Stimulated activated CD8-positive, alpha-beta memory T cell treated with anti-CD3 and anti-CD28 coated beads, Interleukin-12 subunit alpha, Interleukin-12 subunit beta, amount 100 ng/mL, for 1 hour (primary cell): Measurements from ENCODE around the gene SYCP2L.
"Not testable (repeated sequence)": the region's sequence is repeated elsewhere in the genome, so short reads cannot be mapped to it uniquely, and the experiment has no call there.

Experiments
- DNase-seq: peaks from one replicate; pipeline ENCODE4 v3.0.0-alpha.2; 2020; ENCODE audit warnings: low read depth

Gene SYCP2L

GRCh38 chr6:10957414-10957886 is 70.6 kb downstream of the SYCP2L start:
- no peak for DNase-seq

GRCh38 chr6:10960171-10960570 is 73.3 kb downstream of the SYCP2L start:
- no peak for DNase-seq

GRCh38 chr6:10961837-10962236 is 75.0 kb downstream of the SYCP2L start:
- DNase-seq, result no peak

- no peak for DNase-seq
These were observed 75.8 kb downstream of the SYCP2L start for GRCh38 chr6:10962673-10963072.

- no peak for DNase-seq
These were observed 76.3 kb downstream of the SYCP2L start for GRCh38 chr6:10963113-10963512.

GRCh38 chr6:10964684-10965083 is 77.8 kb downstream of the SYCP2L start:
- DNase-seq, result no peak

GRCh38 chr6:10968776-10969175 is 81.9 kb downstream of the SYCP2L start:
- DNase-seq, result no peak

- no peak for DNase-seq
These were observed 83.9 kb downstream of the SYCP2L start for GRCh38 chr6:10970731-10971130.

GRCh38 chr6:10972196-10972595 is 85.3 kb downstream of the SYCP2L start:
- no peak for DNase-seq

- DNase-seq, result no peak
These were observed 89.7 kb downstream of the SYCP2L start for GRCh38 chr6:10976571-10976970.

- DNase-seq, result no peak
These were observed 90.5 kb downstream of the SYCP2L start for GRCh38 chr6:10977231-10977968.

GRCh38 chr6:10979603-10980002 is 92.8 kb downstream of the SYCP2L start:
- no peak for DNase-seq

GRCh38 chr6:10981409-10981808 is 94.6 kb downstream of the SYCP2L start:
- DNase-seq, result no peak

- not testable (repeated sequence) for DNase-seq
These were observed 98.1 kb downstream of the SYCP2L start for GRCh38 chr6:10984959-10985358.

GRCh38 chr6:10989587-10989986 is 102.7 kb downstream of the SYCP2L start:
- no peak for DNase-seq

- DNase-seq, result no peak
These were observed 104.3 kb downstream of the SYCP2L start for GRCh38 chr6:10991115-10991514.

- DNase-seq, result no peak
These were observed 107.0 kb downstream of the SYCP2L start for GRCh38 chr6:10993896-10994295.

GRCh38 chr6:10995114-10995707 is 108.4 kb downstream of the SYCP2L start:
- no peak for DNase-seq

GRCh38 chr6:10999994-11000393 is 113.1 kb downstream of the SYCP2L start:
- DNase-seq, result no peak

- DNase-seq, result no peak
These were observed 115.3 kb downstream of the SYCP2L start for GRCh38 chr6:11002176-11002575.

- DNase-seq, result not testable (repeated sequence)
These were observed 116.4 kb downstream of the SYCP2L start for GRCh38 chr6:11003297-11003696.

GRCh38 chr6:11006061-11006460 is 119.2 kb downstream of the SYCP2L start:
- no peak for DNase-seq

- no peak for DNase-seq
These were observed 121.1 kb downstream of the SYCP2L start for GRCh38 chr6:11007715-11008608.
